HG02840 (cell line): ENCODE data around the gene KSR1.

Experiments
- ATAC-seq: cut with Tn5 transposase; IDR thresholded peaks from one replicate; pipeline ENCODE4 v1.9.1; 2021; ENCODE audit warnings: mild to moderate bottlenecking, moderate library complexity, moderate number of reproducible peaks; ENCODE audit not compliant: unreplicated experiment, low FRiP score

The KSR1 gene

DNA sequence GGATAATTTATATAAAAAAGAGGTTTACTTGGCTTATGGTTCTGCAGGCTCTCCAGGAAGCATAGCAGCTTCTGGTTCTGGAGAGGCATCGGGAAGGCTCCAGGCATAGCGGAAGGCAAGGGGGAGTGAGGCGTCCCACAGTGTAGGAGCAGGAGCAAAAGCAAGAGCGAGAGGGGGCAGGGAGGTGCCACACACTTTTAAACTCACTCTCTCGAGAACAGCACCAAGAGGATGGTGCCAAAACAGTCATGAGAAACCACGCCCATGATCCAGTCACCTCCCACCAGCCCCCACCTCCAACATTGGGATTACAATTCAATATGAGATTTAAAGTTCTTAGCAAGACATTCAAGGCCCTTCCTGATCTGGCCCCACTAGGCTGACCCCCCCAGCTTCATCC, 124.8 kb downstream of the KSR1 start:
- no peak for ATAC-seq

DNA sequence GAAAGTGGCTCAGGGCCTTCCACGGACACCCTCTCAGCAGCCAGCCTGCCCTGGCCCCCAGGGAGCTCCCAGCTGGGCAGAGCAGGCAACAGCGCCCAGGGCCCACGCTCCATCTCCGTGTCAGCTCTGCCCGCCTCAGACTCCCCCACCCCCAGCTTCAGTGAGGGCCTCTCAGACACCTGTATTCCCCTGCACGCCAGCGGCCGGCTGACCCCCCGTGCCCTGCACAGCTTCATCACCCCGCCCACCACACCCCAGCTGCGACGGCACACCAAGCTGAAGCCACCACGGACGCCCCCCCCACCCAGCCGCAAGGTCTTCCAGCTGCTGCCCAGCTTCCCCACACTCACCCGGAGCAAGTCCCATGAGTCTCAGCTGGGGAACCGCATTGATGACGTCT, 126.4 kb downstream of the KSR1 start:
- ATAC-seq, result no peak

- no peak for ATAC-seq
These were observed 129.0 kb downstream of the KSR1 start for GRCh38 chr17:27585153-27585681.

DNA sequence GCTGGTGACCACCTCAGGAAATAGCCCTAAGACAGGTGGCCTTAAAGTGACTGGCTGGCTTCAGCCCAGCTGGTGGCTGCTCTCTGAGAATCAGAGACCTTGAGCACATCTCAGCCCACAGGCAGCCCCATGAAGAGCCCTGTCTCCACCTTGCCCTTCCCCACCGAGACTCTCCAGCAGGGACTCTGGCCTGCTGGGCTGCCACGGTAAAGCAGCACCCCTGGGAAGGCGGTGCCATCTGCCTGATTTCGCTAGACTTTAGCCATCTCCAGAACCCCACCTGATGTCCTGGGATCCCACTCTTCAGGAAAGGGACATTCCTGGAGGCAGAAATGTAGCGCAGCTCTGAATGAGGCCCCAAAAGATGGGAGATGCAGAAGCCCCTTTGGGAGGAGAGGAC, 129.5 kb downstream of the KSR1 start:
- no peak for ATAC-seq

GRCh38 chr17:27586203-27586721, 130.0 kb downstream of the KSR1 start:
- ATAC-seq, result no peak

- ATAC-seq, result no peak
These were observed 132.1 kb downstream of the KSR1 start for GRCh38 chr17:27588354-27588753.

- ATAC-seq, result no peak
These were observed 134.6 kb downstream of the KSR1 start for GRCh38 chr17:27590864-27591263.

- no peak for ATAC-seq
These were observed 135.7 kb downstream of the KSR1 start for GRCh38 chr17:27591986-27592385.

GRCh38 chr17:27593232-27593856, 137.1 kb downstream of the KSR1 start:
- ATAC-seq, result no peak

GRCh38 chr17:27593857-27594255, 137.6 kb downstream of the KSR1 start:
- no peak for ATAC-seq

GRCh38 chr17:27595208-27595607, 139.0 kb downstream of the KSR1 start:
- no peak for ATAC-seq

DNA sequence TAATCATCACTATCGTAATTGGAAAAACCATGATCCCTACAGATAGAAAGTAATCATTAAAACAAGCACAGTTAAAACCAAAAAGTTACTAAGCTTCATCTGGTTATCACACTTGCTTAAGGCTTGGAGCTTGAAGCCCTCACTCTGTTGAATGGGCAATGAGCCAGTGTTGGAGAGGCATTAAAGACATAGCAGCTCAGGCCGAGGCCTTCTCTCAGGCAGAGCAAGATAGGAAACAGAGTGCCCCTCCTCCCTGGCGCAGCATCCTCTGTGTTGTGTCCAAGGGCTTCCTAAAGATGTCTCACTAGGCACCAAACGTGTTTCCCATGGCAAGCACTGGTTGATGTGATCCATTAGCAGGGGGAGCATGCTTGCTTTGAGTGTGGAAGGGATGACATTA, 139.8 kb downstream of the KSR1 start:
- no peak for ATAC-seq

GRCh38 chr17:27596566-27597187, 140.4 kb downstream of the KSR1 start:
- ATAC-seq, result no peak

DNA sequence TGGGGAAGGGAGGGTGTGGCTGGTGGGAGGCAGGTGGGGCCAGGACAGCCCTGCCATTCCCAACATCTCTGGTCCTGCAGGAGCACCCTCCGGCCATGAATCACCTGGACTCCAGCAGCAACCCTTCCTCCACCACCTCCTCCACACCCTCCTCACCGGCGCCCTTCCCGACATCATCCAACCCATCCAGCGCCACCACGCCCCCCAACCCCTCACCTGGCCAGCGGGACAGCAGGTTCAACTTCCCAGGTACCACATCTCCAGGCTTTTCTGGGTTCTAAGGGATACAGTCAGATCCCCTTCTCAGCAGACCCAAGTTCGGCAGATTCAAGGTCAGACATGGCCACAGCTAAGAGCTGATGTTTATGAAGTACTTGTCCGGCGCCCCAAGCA, 140.9 kb downstream of the KSR1 start:
- ATAC-seq, result no peak

- no peak for ATAC-seq
These were observed 141.6 kb downstream of the KSR1 start for GRCh38 chr17:27597783-27598320.

- no peak for ATAC-seq
These were observed 142.2 kb downstream of the KSR1 start for GRCh38 chr17:27598337-27599050.

DNA sequence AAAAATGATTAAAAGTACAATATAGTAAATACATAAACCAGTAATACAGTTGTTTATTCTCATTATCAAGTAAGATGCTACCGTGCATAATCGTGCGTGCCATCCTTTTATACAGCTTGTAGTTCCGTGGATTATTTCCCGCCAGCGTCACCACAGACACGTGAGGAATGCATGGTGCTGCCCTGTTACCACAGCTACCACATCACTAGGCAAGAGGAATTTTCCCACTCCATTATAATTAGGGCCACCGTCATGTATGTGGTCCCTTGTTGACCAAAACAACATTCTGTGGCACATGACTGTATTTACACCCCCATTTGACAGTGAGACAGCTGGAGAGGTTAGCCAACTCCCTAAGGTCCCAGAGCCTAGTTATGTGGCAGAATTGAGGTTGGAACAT, 144.2 kb downstream of the KSR1 start:
- ATAC-seq, result no peak

DNA sequence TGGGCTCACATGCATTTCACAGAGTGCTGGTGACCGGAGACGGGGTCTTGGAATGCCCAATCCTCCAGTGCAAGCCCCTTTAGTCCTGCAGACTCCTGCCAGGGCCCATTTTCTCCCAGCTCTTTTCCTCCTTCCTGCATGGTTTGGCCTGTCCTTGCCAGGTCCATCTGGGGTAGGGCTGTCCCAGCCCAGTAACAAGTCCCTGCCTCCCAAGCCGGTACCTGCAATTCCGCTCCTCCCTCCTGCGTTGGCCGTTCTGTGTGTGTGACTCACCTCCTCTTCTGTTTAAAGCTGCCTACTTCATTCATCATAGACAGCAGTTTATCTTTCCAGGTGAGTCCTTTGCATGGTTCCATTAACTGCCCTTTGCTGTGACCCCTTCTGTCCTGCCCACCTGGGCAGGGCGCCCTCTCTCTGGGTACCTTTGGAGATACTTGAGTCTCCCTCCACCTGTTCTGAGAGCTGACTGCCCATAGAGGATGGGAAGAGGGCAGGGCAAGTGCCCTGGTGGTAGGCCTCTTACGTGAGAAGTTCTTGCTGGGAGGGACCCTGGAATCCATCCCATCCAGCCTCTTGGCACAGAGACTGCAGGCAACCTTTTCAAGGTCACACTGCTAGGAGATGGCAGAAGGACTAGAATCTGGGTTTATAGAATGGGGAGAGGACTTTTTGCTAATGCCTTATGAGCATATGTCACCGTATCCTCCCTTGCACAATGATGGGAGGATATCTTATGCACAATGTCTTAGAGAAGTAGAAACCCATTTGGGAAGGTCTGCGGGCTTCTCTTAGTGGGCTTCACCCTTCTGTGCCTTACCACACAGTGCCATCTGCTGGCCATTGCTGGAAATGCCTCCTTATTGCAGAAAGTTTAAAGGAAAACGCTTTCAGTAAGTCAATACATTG, 145.1 kb downstream of the KSR1 start:
- ATAC-seq, result no peak

DNA sequence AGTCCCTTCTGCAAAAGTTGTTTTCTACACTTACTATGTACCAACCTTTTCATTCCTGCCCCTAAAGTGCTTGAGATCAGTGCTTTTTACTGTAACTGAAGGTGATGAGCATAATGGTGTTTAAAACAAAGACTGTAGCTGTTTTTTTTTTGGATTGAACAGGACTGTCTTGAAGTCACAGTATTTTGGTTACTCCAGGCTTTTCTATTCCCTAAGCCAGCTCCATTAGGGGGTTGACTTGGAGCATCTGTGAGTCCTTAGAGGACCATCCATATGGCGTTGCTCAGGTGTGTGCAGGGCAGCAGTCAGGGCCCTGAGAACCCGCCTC, 145.7 kb downstream of the KSR1 start:
- no peak for ATAC-seq

- no peak for ATAC-seq
These were observed 146.6 kb downstream of the KSR1 start for GRCh38 chr17:27602721-27603420.
